SK-N-MC (cell line): Measurements from ENCODE around the gene ANKLE2.

Source experiments
- EZH2 ChIP-seq: fragments of 200-600 bp; sonication (generic); IDR thresholded peaks from one replicate; pipeline ENCODE4 v1.6.1; 2017; ENCODE audit warnings: antibody characterized with exemption
- POLR2AphosphoS5 ChIP-seq: IDR thresholded peaks from 2 replicates; pipeline ENCODE4 v1.6.1; 2012; ENCODE audit warnings: mild to moderate bottlenecking, low read depth, low read length, borderline replicate concordance

- no peak for TF ChIP-seq POLR2AphosphoS5
- no peak for TF ChIP-seq EZH2
Observed at GRCh38 chr12:132698341-132698740, 63.3 kb downstream of the ANKLE2 start.
